Stimulated activated CD4-positive, alpha-beta T cell treated with anti-CD3 and anti-CD28 coated beads, Interleukin-1b, Interleukin-23, amount 100 ng/mL, for 24 hours (primary cell): ENCODE data around the gene SV2C.

Experiments
- DNase-seq, 4 experiments: peaks; one replicate each; pipeline ENCODE4 v3.0.0-alpha.2; 2020; ENCODE audit warnings: low read depth in 4 of 4, low spot score in 1 of 4

The SV2C gene

GRCh38 chr5:76250463-76250862 is 167.3 kb downstream of the SV2C start:
- DNase-seq: no peak

GRCh38 chr5:76251656-76252055 is 168.5 kb downstream of the SV2C start:
- no peak for DNase-seq

- DNase-seq: no peak
Measured at GRCh38 chr5:76252437-76252836, 169.3 kb downstream of the SV2C start.

GRCh38 chr5:76256116-76256889 is 173.1 kb downstream of the SV2C start:
- peak in 3 of 4 experiments; percentile 21 to 31 (median 25) for DNase-seq

- DNase-seq: no peak
Measured at GRCh38 chr5:76257225-76257833, 174.1 kb downstream of the SV2C start.

GRCh38 chr5:76257897-76258296 is 174.7 kb downstream of the SV2C start:
- DNase-seq: no peak

GRCh38 chr5:76264681-76265080 is 181.5 kb downstream of the SV2C start:
- no peak for DNase-seq

- DNase-seq: peak in 1 of 4 experiments; percentile 15
Measured at GRCh38 chr5:76269259-76269931, 186.2 kb downstream of the SV2C start.

GRCh38 chr5:76269932-76270610 is 186.9 kb downstream of the SV2C start:
- DNase-seq: peak in 1 of 4 experiments; percentile 16

- DNase-seq: no peak
Measured at GRCh38 chr5:76271836-76272235, 188.7 kb downstream of the SV2C start.

- no peak for DNase-seq
Measured at GRCh38 chr5:76273206-76273885, 190.2 kb downstream of the SV2C start.

- DNase-seq: no peak
Measured at GRCh38 chr5:76274571-76274970, 191.4 kb downstream of the SV2C start.

GRCh38 chr5:76277736-76278135 is 194.6 kb downstream of the SV2C start:
- DNase-seq: no peak

- no peak for DNase-seq
Measured at GRCh38 chr5:76278261-76278789, 195.1 kb downstream of the SV2C start.

- DNase-seq: no peak
Measured at GRCh38 chr5:76280494-76280893, 197.3 kb downstream of the SV2C start.

GRCh38 chr5:76283670-76284069 is 200.5 kb downstream of the SV2C start:
- no peak for DNase-seq

- no peak for DNase-seq
Measured at GRCh38 chr5:76289692-76290091, 206.5 kb downstream of the SV2C start.

GRCh38 chr5:76290321-76290757 is 207.2 kb downstream of the SV2C start:
- no peak for DNase-seq

GRCh38 chr5:76291305-76292077 is 208.3 kb downstream of the SV2C start:
- DNase-seq: no peak
